ENCODE data around the gene SDK1. TPM values are rescaled to one million over a fixed set of nuclear protein-coding genes. Genes with fewer than 3 reads are reported as not detected.

Gene SDK1
- total and polyA plus RNA-seq, 4 donors, result 10.4 to 11.6 (median 11.0) TPM

- Histone ChIP-seq H3K4me1 (ENCODE audit: control insufficient read depth, insufficient read depth, low read length) (no peaks in the 10 kb centered on the region), H3K9me3 (ENCODE audit: control insufficient read depth, insufficient read depth, low read length) (no peaks in the 10 kb centered on the region), H3K27ac (ENCODE audit: low read depth, low read length) (no peak overlapping the region), H3K4me3 (ENCODE audit: low read depth, low read length) (no peak overlapping the region), H3K27me3 (ENCODE audit: control insufficient read depth, insufficient read depth, low read length) (no peaks in the 10 kb centered on the region), H3K36me3 (ENCODE audit: control insufficient read depth, insufficient read depth, low read length) (no peaks in the 10 kb centered on the region)
- peak in 2 of 6 donors; percentile 39 to 85 for DNase-seq (ENCODE audit: low read depth in 4 of 6, low spot score in 6 of 6)
- 93% methylated on average over 6 of the region's 9 CpGs for WGBS (ENCODE audit: insufficient coverage)
Observed at GRCh38 chr7:4281231-4281993, 980.4 kb downstream of the SDK1 start.

GRCh38 chr7:4282434-4283223 lies 981.6 kb downstream of the SDK1 start:
- Histone ChIP-seq H3K4me1 (ENCODE audit: control insufficient read depth, insufficient read depth, low read length) (no peaks in the 10 kb centered on the region), H3K9me3 (ENCODE audit: control insufficient read depth, insufficient read depth, low read length) (no peaks in the 10 kb centered on the region), H3K36me3 (ENCODE audit: control insufficient read depth, insufficient read depth, low read length) (no peaks in the 10 kb centered on the region), H3K27ac (ENCODE audit: low read depth, low read length) (no peak overlapping the region), H3K27me3 (ENCODE audit: control insufficient read depth, insufficient read depth, low read length) (no peaks in the 10 kb centered on the region), H3K4me3 (ENCODE audit: low read depth, low read length) (no peak overlapping the region)
- WGBS (ENCODE audit: insufficient coverage), result 85% methylated on average over 12 of the region's 14 CpGs
- no peak for DNase-seq (ENCODE audit: low read depth in 4 of 6, low spot score in 6 of 6)

- H3K27me3 ChIP-seq (ENCODE audit: control insufficient read depth, insufficient read depth, low read length), result no peaks in the 10 kb centered on the region
- no peak overlapping the region for H3K4me3 ChIP-seq (ENCODE audit: low read depth, low read length)
- peaks cover 1% of the 10 kb centered on the region for H3K9me3 ChIP-seq (ENCODE audit: control insufficient read depth, insufficient read depth, low read length)
- WGBS (ENCODE audit: insufficient coverage), result 92% methylated on average over 6 of the region's 9 CpGs
- H3K36me3 ChIP-seq (ENCODE audit: control insufficient read depth, insufficient read depth, low read length), result no peaks in the 10 kb centered on the region
- DNase-seq (ENCODE audit: low read depth in 4 of 6, low spot score in 6 of 6), result no peak
- H3K4me1 ChIP-seq (ENCODE audit: control insufficient read depth, insufficient read depth, low read length), result no peaks in the 10 kb centered on the region
- H3K27ac ChIP-seq (ENCODE audit: low read depth, low read length), result no peak overlapping the region
Observed at GRCh38 chr7:4286351-4286750, 985.3 kb downstream of the SDK1 start.

- no peak overlapping the region for H3K4me3 ChIP-seq (ENCODE audit: low read depth, low read length)
Observed at GRCh38 chr7:4288791-4289394, 987.8 kb downstream of the SDK1 start.

GRCh38 chr7:4297165-4297917 lies 996.3 kb downstream of the SDK1 start:
- H3K9me3 ChIP-seq (ENCODE audit: control insufficient read depth, insufficient read depth, low read length), result peaks cover 4% of the 10 kb centered on the region
- no peaks in the 10 kb centered on the region for H3K36me3 ChIP-seq (ENCODE audit: control insufficient read depth, insufficient read depth, low read length)
- H3K27ac ChIP-seq (ENCODE audit: low read depth, low read length), result no peak overlapping the region
- no peaks in the 10 kb centered on the region for H3K4me1 ChIP-seq (ENCODE audit: control insufficient read depth, insufficient read depth, low read length)
- H3K27me3 ChIP-seq (ENCODE audit: control insufficient read depth, insufficient read depth, low read length), result no peaks in the 10 kb centered on the region
- 91% methylated on average over 10 of the region's 13 CpGs for WGBS (ENCODE audit: insufficient coverage)
- DNase-seq (ENCODE audit: low read depth in 4 of 6, low spot score in 6 of 6), result peak in 1 of 6 donors; percentile 81
- H3K4me3 ChIP-seq (ENCODE audit: low read depth, low read length), result no peak overlapping the region

More at GRCh38 chr7:4288791-4289394, 987.8 kb downstream of the SDK1 start:
- H3K27me3 ChIP-seq (ENCODE audit: control insufficient read depth, insufficient read depth, low read length), result no peaks in the 10 kb centered on the region
- WGBS (ENCODE audit: insufficient coverage), result no CpG with 5 or more reads among the region's 1 CpG
- peaks cover 5% of the 10 kb centered on the region for H3K9me3 ChIP-seq (ENCODE audit: control insufficient read depth, insufficient read depth, low read length)
- H3K27ac ChIP-seq (ENCODE audit: low read depth, low read length), result no peak overlapping the region
- no peaks in the 10 kb centered on the region for H3K4me1 ChIP-seq (ENCODE audit: control insufficient read depth, insufficient read depth, low read length)
- H3K36me3 ChIP-seq (ENCODE audit: control insufficient read depth, insufficient read depth, low read length), result no peaks in the 10 kb centered on the region
- DNase-seq (ENCODE audit: low read depth in 4 of 6, low spot score in 6 of 6), result no peak

GRCh38 chr7:4297918-4298219 lies 996.8 kb downstream of the SDK1 start:
- DNase-seq (ENCODE audit: low read depth in 4 of 6, low spot score in 6 of 6), result no peak
- Histone ChIP-seq H3K9me3 (ENCODE audit: control insufficient read depth, insufficient read depth, low read length) (peaks cover 4% of the 10 kb centered on the region), H3K4me3 (ENCODE audit: low read depth, low read length) (no peak overlapping the region), H3K27me3 (ENCODE audit: control insufficient read depth, insufficient read depth, low read length) (no peaks in the 10 kb centered on the region), H3K27ac (ENCODE audit: low read depth, low read length) (no peak overlapping the region), H3K36me3 (ENCODE audit: control insufficient read depth, insufficient read depth, low read length) (no peaks in the 10 kb centered on the region), H3K4me1 (ENCODE audit: control insufficient read depth, insufficient read depth, low read length) (no peaks in the 10 kb centered on the region)
- 87% methylated on average over 3 of the region's 5 CpGs for WGBS (ENCODE audit: insufficient coverage)

- H3K9me3 ChIP-seq (ENCODE audit: control insufficient read depth, insufficient read depth, low read length), result no peaks in the 10 kb centered on the region
- 96% methylated on average over 4 of the region's 5 CpGs for WGBS (ENCODE audit: insufficient coverage)
- no peaks in the 10 kb centered on the region for H3K4me1 ChIP-seq (ENCODE audit: control insufficient read depth, insufficient read depth, low read length)
- no peak overlapping the region for H3K4me3 ChIP-seq (ENCODE audit: low read depth, low read length)
- H3K27ac ChIP-seq (ENCODE audit: low read depth, low read length), result no peak overlapping the region
- no peaks in the 10 kb centered on the region for H3K27me3 ChIP-seq (ENCODE audit: control insufficient read depth, insufficient read depth, low read length)
- no peak for DNase-seq (ENCODE audit: low read depth in 4 of 6, low spot score in 6 of 6)
- H3K36me3 ChIP-seq (ENCODE audit: control insufficient read depth, insufficient read depth, low read length), result no peaks in the 10 kb centered on the region
Observed at GRCh38 chr7:4299431-4299830, 998.4 kb downstream of the SDK1 start.

- 95% methylated on average over 10 of the region's 19 CpGs for WGBS (ENCODE audit: insufficient coverage)
- no peaks in the 10 kb centered on the region for H3K27me3 ChIP-seq (ENCODE audit: control insufficient read depth, insufficient read depth, low read length)
Observed at GRCh38 chr7:4302203-4302905, 1001.3 kb downstream of the SDK1 start.

More at GRCh38 chr7:4302203-4302905, 1001.3 kb downstream of the SDK1 start:
- H3K27ac ChIP-seq (ENCODE audit: low read depth, low read length), result no peak overlapping the region
- H3K36me3 ChIP-seq (ENCODE audit: control insufficient read depth, insufficient read depth, low read length), result no peaks in the 10 kb centered on the region
- no peaks in the 10 kb centered on the region for H3K4me1 ChIP-seq (ENCODE audit: control insufficient read depth, insufficient read depth, low read length)
- H3K9me3 ChIP-seq (ENCODE audit: control insufficient read depth, insufficient read depth, low read length), result no peaks in the 10 kb centered on the region
- DNase-seq (ENCODE audit: low read depth in 4 of 6, low spot score in 6 of 6), result no peak
- H3K4me3 ChIP-seq (ENCODE audit: low read depth, low read length), result no peak overlapping the region

Measured in spinal cord (tissue), 10 donors.